NB4 (cell line): Measurements from ENCODE around the gene EFCAB12.

Experiments used
- DNase-seq: peaks from one replicate; pipeline ENCODE4 v3.0.0; 2010; ENCODE audit warnings: low read depth
- H3K4me3 ChIP-seq: one replicate; pipeline ENCODE4 v1.5.1; 2011; ENCODE audit warnings: mild to moderate bottlenecking, low read depth, low read length, moderate library complexity
- CTCF ChIP-seq: IDR thresholded peaks from one replicate; pipeline ENCODE4 v1.5.1; 2012; ENCODE audit warnings: low read depth, low read length
- MYC ChIP-seq: IDR thresholded peaks from 2 replicates; pipeline ENCODE4 v1.6.1; 2011; ENCODE audit warnings: low read depth, low read length
- POLR2A ChIP-seq: IDR thresholded peaks from 2 replicates; pipeline ENCODE4 v1.6.1; 2011; ENCODE audit warnings: mild to moderate bottlenecking; ENCODE audit not compliant: insufficient read length; ENCODE audit errors: extremely low read depth
- TF ChIP-seq, protein P1 (sequence below): IDR thresholded peaks from 2 replicates; pipeline ENCODE4 v1.6.1; 2011; ENCODE audit warnings: low read depth, low read length

The EFCAB12 gene

DNA sequence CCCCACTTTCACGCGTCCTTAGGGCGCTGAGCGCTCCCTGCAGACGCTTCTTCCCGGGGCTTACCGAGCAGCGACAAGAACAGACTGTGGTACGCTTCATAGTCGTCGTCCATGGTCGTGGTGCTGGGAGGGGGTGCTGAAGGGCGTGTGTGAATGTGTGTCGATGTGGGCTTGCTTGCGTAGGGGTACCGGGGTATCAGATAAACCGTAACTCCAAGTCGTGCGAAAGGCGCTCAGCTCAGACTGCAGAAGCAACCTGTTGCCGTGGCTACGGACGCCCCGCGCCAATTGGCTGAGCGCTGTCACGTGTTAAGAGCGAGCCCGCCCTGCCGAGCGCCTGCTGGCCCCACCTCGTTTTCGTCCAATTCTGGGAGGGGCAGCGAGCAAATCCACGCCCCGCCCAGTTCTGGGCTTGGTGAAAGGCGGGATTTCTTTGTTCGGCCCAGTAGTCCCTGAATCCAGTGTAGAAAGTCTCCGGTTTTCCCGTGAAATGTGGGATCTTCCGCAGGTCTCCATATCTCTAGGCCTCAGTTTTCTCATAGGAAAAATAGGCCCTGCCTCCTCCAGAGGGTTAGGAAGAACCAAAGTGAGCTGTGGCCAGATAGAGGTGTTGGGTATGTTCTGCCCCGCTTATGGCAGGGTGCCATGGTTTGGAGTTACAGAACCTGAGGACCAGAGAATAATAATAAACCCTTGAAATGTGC, at the start of gene EFCAB12:
EFCAB12 (minus strand) TSS at position 261 of the 704 bp plus-strand sequence; CDS start at position 113, 148 bp downstream.
- H3K4me3 ChIP-seq, result no peak within 1 kb of the TSS
- DNase-seq, result no peak
- TF ChIP-seq MYC (no peak), CTCF (no peak)
- TF ChIP-seq, protein P1, sequence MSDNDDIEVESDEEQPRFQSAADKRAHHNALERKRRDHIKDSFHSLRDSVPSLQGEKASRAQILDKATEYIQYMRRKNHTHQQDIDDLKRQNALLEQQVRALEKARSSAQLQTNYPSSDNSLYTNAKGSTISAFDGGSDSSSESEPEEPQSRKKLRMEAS, result no peak

- no peak for TF ChIP-seq POLR2A
- TF ChIP-seq, protein P1, result no peak
- DNase-seq, result no peak
- no peak overlapping the region for H3K4me3 ChIP-seq
Measured at GRCh38 chr3:129476586-129476985, 48.1 kb upstream of the EFCAB12 start.

DNA sequence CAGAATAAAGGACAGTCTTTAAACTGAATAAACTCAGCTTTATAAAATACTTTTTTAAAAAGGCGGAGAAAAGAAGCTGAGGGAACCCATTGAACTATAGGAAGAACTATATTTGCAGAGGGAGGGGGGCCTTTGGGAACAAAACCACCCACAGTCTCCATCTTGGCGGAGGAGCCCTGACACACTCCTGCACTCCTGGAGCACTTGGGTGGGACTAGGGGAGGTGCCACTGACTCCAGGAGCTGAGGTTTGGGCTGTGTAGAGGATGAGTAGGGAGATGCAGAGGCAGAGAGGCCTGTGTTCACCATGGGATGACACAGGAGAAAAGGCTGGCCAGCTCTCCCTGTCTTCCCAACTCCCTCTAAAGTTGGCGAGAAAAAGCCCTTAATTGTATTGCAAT, 47.4 kb upstream of the EFCAB12 start:
- DNase-seq, result no peak
- no peak for TF ChIP-seq CTCF
- TF ChIP-seq MYC, result no peak
- TF ChIP-seq, protein P1, result no peak
- TF ChIP-seq POLR2A, result no peak
- H3K4me3 ChIP-seq, result no peak overlapping the region

GRCh38 chr3:129474984-129475804, 46.8 kb upstream of the EFCAB12 start:
- DNase-seq, result no peak
- TF ChIP-seq CTCF, result no peak
- TF ChIP-seq MYC, result no peak
- TF ChIP-seq, protein P1, result no peak
- TF ChIP-seq POLR2A, result no peak
- H3K4me3 ChIP-seq, result no peak overlapping the region

GRCh38 chr3:129473769-129474152, 45.3 kb upstream of the EFCAB12 start:
- TF ChIP-seq, protein P1, result no peak
- TF ChIP-seq POLR2A (no peak), MYC (no peak), CTCF (no peak)
- DNase-seq, result no peak
- no peak overlapping the region for H3K4me3 ChIP-seq

GRCh38 chr3:129473067-129473768, 44.8 kb upstream of the EFCAB12 start:
- no peak for TF ChIP-seq CTCF
- TF ChIP-seq, protein P1, result no peak
- DNase-seq, result no peak
- no peak overlapping the region for H3K4me3 ChIP-seq
